GM12891 (cell line): Measurements from ENCODE around the gene CAMK2G.

Source experiments
- DNase-seq: peaks from one replicate; pipeline ENCODE4 v3.0.0; 2011; ENCODE audit warnings: low spot score; ENCODE audit not compliant: insufficient read length
- FAIRE-seq: peaks from 2 replicates; lab custom pipeline; 2011; peaks lifted over from hg19 to GRCh38; lab: Jason Lieb, UNC
- PAX5 ChIP-seq: IDR thresholded peaks from 2 replicates; pipeline ENCODE4 v1.6.1; 2011; ENCODE audit warnings: low read length, moderate library complexity, mild to moderate bottlenecking; ENCODE audit not compliant: insufficient read depth, severe bottlenecking
- POLR2A ChIP-seq: IDR thresholded peaks from 2 replicates; pipeline ENCODE4 v1.6.1; 2011; ENCODE audit warnings: low read depth, low read length, control low read depth
- POLR2AphosphoS5 ChIP-seq: IDR thresholded peaks from 2 replicates; pipeline ENCODE4 v1.6.1; 2011; ENCODE audit warnings: low read depth, low read length, control low read depth
- POU2F2 ChIP-seq: IDR thresholded peaks from 2 replicates; pipeline ENCODE4 v1.6.1; 2011; ENCODE audit warnings: low read depth, mild to moderate bottlenecking, control low read depth, low read length, moderate library complexity
- SPI1 ChIP-seq: IDR thresholded peaks from 2 replicates; pipeline ENCODE4 v1.6.1; 2011; ENCODE audit warnings: low read depth, low read length, control low read depth
- TAF1 ChIP-seq: IDR thresholded peaks from 2 replicates; pipeline ENCODE4 v1.6.1; 2011; ENCODE audit warnings: low read depth, low read length, control low read depth

Gene CAMK2G

GRCh38 chr10:73774637-73775036 lies 99.7 kb downstream of the CAMK2G start:
- FAIRE-seq (no peak), DNase-seq (no peak)
- TF ChIP-seq PAX5 (no peak), POLR2A (no peak), POU2F2 (no peak), SPI1 (no peak), TAF1 (no peak), POLR2AphosphoS5 (no peak)

DNA sequence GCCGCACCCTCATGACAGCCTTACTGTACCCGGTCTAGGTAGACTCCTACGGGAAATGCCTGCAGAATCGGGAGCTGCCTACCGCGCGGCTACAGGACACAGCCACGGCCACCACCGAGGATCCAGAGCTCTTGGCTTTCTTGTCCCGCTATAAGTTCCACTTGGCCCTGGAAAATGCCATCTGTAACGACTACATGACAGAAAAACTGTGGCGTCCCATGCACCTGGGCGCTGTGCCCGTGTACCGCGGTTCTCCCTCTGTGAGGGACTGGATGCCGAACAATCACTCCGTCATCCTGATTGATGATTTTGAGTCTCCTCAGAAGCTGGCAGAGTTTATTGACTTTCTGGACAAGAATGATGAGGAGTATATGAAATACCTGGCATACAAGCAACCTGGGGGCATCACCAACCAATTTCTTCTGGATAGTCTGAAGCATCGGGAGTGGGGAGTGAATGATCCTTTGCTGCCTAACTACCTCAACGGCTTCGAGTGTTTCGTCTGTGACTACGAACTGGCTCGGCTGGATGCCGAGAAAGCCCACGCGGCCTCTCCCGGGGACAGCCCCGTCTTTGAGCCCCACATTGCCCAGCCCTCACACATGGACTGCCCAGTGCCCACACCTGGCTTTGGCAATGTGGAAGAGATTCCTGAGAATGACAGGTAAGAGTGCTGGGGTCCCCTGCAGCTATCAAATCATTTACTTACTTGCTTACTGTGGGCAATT lies 101.0 kb downstream of the CAMK2G start:
- DNase-seq = no peak
- no peak for FAIRE-seq
- no peak for TF ChIP-seq POLR2AphosphoS5
- TF ChIP-seq POLR2A = no peak
- no peak for TF ChIP-seq SPI1
- TF ChIP-seq TAF1 = no peak
- no peak for TF ChIP-seq POU2F2
- no peak for TF ChIP-seq PAX5

DNA sequence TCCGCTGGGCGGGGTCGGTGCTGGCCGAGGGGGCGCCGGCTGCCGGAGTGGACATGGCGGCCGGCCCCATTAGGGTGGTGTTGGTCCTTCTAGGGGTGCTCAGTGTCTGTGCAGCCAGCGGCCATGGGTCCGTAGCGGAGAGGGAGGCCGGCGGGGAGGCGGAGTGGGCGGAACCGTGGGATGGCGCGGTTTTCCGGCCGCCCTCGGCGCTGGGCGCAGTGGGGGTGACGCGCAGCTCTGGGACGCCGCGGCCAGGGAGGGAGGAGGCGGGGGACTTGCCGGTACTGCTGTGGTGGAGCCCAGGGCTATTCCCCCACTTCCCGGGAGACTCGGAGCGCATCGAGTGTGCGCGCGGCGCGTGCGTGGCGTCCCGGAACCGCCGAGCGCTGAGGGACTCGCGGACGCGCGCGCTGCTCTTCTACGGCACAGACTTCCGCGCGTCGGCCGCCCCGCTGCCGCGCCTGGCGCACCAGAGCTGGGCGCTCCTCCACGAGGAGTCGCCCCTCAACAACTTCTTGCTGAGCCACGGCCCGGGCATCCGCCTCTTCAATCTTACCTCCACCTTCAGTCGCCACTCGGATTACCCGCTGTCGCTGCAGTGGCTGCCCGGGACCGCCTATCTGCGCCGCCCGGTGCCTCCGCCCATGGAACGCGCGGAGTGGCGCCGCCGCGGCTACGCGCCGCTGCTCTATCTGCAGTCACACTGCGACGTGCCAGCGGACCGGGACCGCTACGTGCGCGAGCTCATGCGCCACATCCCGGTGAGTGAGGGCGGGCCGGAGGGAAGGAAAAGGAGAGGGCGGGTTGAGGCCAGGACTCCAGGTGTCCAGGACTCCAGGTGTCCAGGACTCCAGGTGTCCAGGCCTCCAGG lies 101.8 kb downstream of the CAMK2G start:
- TF ChIP-seq POLR2AphosphoS5 (peak; percentile 68; the same call in 1 of the 2 replicates), TAF1 (peak; percentile 44), PAX5 (peak; percentile 92), POU2F2 (peak; percentile 71; the same call in 1 of the 2 replicates), POLR2A (peak; percentile 61), SPI1 (0 out of 2 replicates have a peak, but pooled peaks have one; percentile 12)
- peak; percentile 74 for DNase-seq
- peak; percentile 98 for FAIRE-seq

DNA sequence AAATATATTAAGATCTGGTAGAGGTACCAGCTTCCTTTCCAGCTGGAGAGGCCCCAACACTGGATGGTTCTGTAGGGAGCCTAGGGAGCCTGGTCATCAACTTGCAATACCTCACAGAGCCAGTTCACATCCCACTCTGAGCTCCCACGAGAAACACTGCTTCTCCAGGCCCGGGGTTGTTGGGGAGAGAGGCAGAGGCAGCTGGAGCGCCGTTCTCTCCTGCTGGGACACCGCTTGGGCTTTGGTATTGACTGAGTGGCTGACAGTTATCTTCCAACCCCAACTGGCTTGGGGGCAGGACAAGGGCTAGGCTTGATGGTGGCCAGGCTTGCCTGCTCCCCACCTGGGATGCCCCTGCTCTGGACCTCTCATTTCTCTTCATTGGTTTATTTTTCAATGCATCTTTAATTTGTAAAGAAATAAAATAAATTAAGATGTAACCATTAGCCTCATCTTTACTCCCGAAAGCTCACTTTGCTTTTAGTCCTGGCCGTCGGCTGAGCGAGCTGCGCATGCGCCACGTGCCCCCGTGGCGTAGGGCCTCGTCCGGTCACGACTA lies 102.6 kb downstream of the CAMK2G start:
- DNase-seq = no peak
- TF ChIP-seq PAX5 = no peak
- no peak for TF ChIP-seq SPI1
- no peak for TF ChIP-seq POLR2AphosphoS5
- TF ChIP-seq POLR2A = no peak
- no peak for TF ChIP-seq TAF1
- no peak for TF ChIP-seq POU2F2
- no peak for FAIRE-seq

DNA sequence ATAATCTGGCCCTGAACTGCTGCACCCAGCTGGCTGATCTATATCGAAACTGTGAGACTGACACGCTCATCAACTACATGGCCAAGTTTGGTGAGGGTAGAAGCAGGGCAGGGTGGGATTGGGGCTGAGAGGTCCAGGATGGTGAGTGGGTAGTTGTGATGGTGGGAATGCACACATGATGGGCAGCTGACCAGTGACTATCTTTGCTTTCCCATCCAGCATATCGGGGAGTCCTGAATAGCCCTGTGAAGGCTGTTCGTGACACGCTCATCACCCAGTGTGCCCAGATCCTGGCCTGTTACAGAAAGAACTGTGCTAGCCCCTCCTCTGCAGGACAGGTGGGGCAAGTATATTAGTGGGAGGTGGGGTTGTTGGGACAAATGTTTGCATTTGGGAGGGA lies 105.0 kb downstream of the CAMK2G start:
- no peak for TF ChIP-seq SPI1
- no peak for TF ChIP-seq TAF1
- no peak for TF ChIP-seq PAX5
- TF ChIP-seq POLR2AphosphoS5 = no peak
- TF ChIP-seq POLR2A = no peak
- TF ChIP-seq POU2F2 = no peak
- DNase-seq (no peak), FAIRE-seq (no peak)

GRCh38 chr10:73768881-73769280 lies 105.5 kb downstream of the CAMK2G start:
- DNase-seq (no peak), FAIRE-seq (peak; percentile 66)
- no peak for TF ChIP-seq POLR2AphosphoS5
- no peak; the same call in 1 of the 2 replicates for TF ChIP-seq POLR2A
- peak; percentile 23; the same call in 1 of the 2 replicates for TF ChIP-seq SPI1
- TF ChIP-seq PAX5 = no peak

DNA sequence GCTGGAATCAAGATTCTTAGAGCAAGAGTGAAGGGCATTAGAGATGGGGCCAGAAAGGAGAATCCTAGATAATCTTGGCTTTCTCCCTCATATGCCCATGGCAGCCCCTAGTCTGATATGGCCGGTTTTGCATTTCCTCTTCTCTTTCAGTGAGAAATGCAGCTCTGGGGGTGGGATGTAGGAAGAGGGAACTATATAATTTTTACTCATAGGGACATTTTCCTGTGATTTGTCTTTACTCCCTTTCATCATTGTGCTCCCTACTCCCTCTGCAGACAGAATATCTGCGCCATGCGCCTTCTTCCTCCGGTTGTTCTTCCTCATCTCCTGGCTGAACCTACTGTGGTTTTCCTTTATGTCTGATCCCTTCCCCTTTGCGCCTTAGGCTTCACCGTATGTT lies 109.3 kb downstream of the CAMK2G start:
- DNase-seq (no peak), FAIRE-seq (no peak)
- TF ChIP-seq POLR2A (no peak), TAF1 (no peak), POU2F2 (no peak), PAX5 (no peak), POLR2AphosphoS5 (no peak), SPI1 (no peak)

- DNase-seq (no peak), FAIRE-seq (no peak)
- peak; percentile 75 for TF ChIP-seq SPI1
- no peak for TF ChIP-seq POLR2A
These were observed 111.0 kb downstream of the CAMK2G start for GRCh38 chr10:73763343-73763742.

- TF ChIP-seq POU2F2 = no peak
- no peak for DNase-seq
- no peak for FAIRE-seq
These were observed 111.4 kb downstream of the CAMK2G start for GRCh38 chr10:73762915-73763314.
